ENCODE data around the gene AP1S1. TPM values are rescaled to one million over a fixed set of nuclear protein-coding genes. Genes with fewer than 3 reads are reported as not detected.
"Not testable (repeated sequence)": the region's sequence is repeated elsewhere in the genome, so short reads cannot be mapped to it uniquely, and the experiment has no call there.

AP1S1 gene
- total and polyA plus RNA-seq, 11 donors, result 9.9 to 41.8 (median 14.3) TPM

- no peaks in the 10 kb centered on the region for H3K36me3 ChIP-seq
- H3K4me1 ChIP-seq, result peaks cover 0 to 41% (median 22%) of the 10 kb centered on the region in 12 donors
- no peak overlapping the region for H3K4me3 ChIP-seq
- 42 to 57% (median 51%) methylated on average over 11 of the region's 11 CpGs for WGBS, 4 donors
- TF ChIP-seq POLR2A (IDR thresholded peaks at IDR 0.05) (peak in 1 of 2 donors; percentile 13), CTCF (IDR thresholded peaks at IDR 0.05) (no peak)
- peak; percentile 49 to 91 (median 77) for DNase-seq
- intact Hi-C loops (cut with DNase I), result no loop called here
- ATAC-seq, result peak; percentile 78 to 85 (median 80)
- H3K9me3 ChIP-seq, result no peaks in the 10 kb centered on the region
- H3K27me3 ChIP-seq, result no peaks in the 10 kb centered on the region
- peak overlapping the region; percentile 54 to 90 (median 74) for H3K27ac ChIP-seq
Observed at GRCh38 chr7:101112233-101112632, 42.0 kb upstream of the AP1S1 start.

- ATAC-seq; H3K36me3 ChIP-seq; H3K27me3 ChIP-seq; DNase-seq; intact Hi-C loops (cut with DNase I); H3K9me3 ChIP-seq; H3K4me3 ChIP-seq: not testable (repeated sequence)
- Histone ChIP-seq H3K4me1 (peaks cover 0 to 41% (median 26%) of the 10 kb centered on the region in 12 donors), H3K27ac (peak overlapping the region in 4 of 12 donors; percentile 7 to 90 (median 82))
- WGBS, 4 donors, result 94 to 99% (median 97%) methylated on average over 7 of the region's 7 CpGs
Observed at GRCh38 chr7:101113140-101113539, 41.1 kb upstream of the AP1S1 start.

- ATAC-seq, result no peak
- no peak overlapping the region for H3K27ac ChIP-seq
- WGBS, 4 donors, result 91 to 92% (median 92%) methylated on average over 11 of the region's 11 CpGs
Observed at GRCh38 chr7:101113836-101114235, 40.4 kb upstream of the AP1S1 start.

GRCh38 chr7:101114492-101114891, 39.8 kb upstream of the AP1S1 start:
- Histone ChIP-seq H3K4me3 (no peak overlapping the region), H3K36me3 (no peaks in the 10 kb centered on the region), H3K27me3 (no peaks in the 10 kb centered on the region), H3K9me3 (no peaks in the 10 kb centered on the region), H3K4me1 (peaks cover 0 to 34% (median 21%) of the 10 kb centered on the region in 12 donors), H3K27ac (no peak overlapping the region)
- no peak for DNase-seq
- ATAC-seq, result no peak
- WGBS, 4 donors, result 57 to 75% (median 61%) methylated on average over 5 to 8 of the region's 8 CpGs
- intact Hi-C loops (cut with DNase I), result no loop called here
- TF ChIP-seq POLR2A (IDR thresholded peaks at IDR 0.05), result no peak
- TF ChIP-seq CTCF (IDR thresholded peaks at IDR 0.05), result no peak

More at GRCh38 chr7:101113836-101114235, 40.4 kb upstream of the AP1S1 start:
- DNase-seq, result no peak
- Histone ChIP-seq H3K4me1 (peaks cover 0 to 37% (median 23%) of the 10 kb centered on the region in 12 donors), H3K4me3 (no peak overlapping the region), H3K36me3 (no peaks in the 10 kb centered on the region), H3K9me3 (no peaks in the 10 kb centered on the region), H3K27me3 (no peaks in the 10 kb centered on the region)
- intact Hi-C loops (cut with DNase I), result no loop called here
- no peak for TF ChIP-seq POLR2A (IDR thresholded peaks at IDR 0.05)
- TF ChIP-seq CTCF (IDR thresholded peaks at IDR 0.05), result no peak

GRCh38 chr7:101115215-101115614, 39.1 kb upstream of the AP1S1 start:
- ATAC-seq (no peak), DNase-seq (no peak)
- 91 to 98% (median 94%) methylated on average over 3 of the region's 3 CpGs for WGBS, 4 donors
- Histone ChIP-seq H3K9me3 (no peaks in the 10 kb centered on the region), H3K27me3 (no peaks in the 10 kb centered on the region), H3K36me3 (no peaks in the 10 kb centered on the region), H3K27ac (no peak overlapping the region), H3K4me1 (peaks cover 0 to 34% (median 21%) of the 10 kb centered on the region in 12 donors), H3K4me3 (no peak overlapping the region)
- no peak for TF ChIP-seq POLR2A (IDR thresholded peaks at IDR 0.05)
- TF ChIP-seq CTCF (IDR thresholded peaks at IDR 0.05), result no peak
- intact Hi-C loops (cut with DNase I), result no loop called here

Measured in heart left ventricle (tissue), 16 donors.